GM18505 (cell line): Measurements from ENCODE around the gene SASS6.

Source experiments
- ATAC-seq: cut with Tn5 transposase; IDR thresholded peaks from one replicate; pipeline ENCODE4 v1.9.1; 2021; ENCODE audit not compliant: unreplicated experiment
- POLR2A ChIP-seq: IDR thresholded peaks from 4 replicates; pipeline ENCODE4 v1.6.1; 2011; ENCODE audit warnings: borderline replicate concordance; ENCODE audit not compliant: insufficient read depth, insufficient read length; ENCODE audit errors: extremely low read depth

The SASS6 gene

GRCh38 chr1:100087396-100087795, 45.3 kb downstream of the SASS6 start:
- no peak for TF ChIP-seq POLR2A
- no peak for ATAC-seq

DNA sequence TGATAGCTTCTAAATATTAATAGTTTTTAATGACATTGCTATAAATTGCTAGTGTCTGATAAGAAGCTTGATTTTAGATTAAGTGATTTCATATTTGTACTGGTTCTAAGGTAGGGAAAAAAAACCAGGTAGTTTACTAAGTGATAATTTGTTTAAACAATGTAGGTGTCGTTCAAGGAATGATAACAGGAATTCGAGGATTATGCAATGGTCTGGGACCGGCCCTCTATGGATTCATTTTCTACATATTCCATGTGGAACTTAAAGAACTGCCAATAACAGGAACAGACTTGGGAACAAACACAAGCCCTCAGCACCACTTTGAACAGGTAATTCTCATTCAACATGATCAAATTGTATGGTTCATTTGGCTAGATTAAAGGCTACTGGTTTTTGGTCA, 52.4 kb downstream of the SASS6 start:
- no peak for TF ChIP-seq POLR2A
- ATAC-seq, result no peak

DNA sequence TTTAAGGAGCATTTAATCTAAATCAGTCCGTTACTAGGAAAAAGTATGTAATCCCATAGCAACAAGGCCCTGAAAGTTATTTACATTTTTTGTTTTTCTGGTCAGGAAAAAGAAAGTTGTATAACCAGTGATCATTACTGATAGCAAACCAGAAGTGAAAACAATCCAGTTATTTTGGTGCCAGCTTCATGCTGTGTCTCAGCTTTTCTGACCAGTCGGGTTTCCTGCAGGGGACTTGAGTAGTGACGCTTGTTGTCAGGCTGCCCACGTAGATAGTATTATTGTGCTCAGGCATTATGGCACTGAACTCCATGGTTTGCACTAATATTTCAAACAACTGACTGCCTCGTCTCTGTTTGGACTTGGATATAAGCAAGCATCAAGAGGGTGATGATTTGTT, 55.2 kb downstream of the SASS6 start:
- ATAC-seq, result peak; percentile 38

GRCh38 chr1:100076744-100077143, 56.0 kb downstream of the SASS6 start:
- peak; percentile 62 for ATAC-seq
- TF ChIP-seq POLR2A, result peak; percentile 12

More for the DNA sequence above, 55.2 kb downstream of the SASS6 start:
- TF ChIP-seq POLR2A, result peak; percentile 23

DNA sequence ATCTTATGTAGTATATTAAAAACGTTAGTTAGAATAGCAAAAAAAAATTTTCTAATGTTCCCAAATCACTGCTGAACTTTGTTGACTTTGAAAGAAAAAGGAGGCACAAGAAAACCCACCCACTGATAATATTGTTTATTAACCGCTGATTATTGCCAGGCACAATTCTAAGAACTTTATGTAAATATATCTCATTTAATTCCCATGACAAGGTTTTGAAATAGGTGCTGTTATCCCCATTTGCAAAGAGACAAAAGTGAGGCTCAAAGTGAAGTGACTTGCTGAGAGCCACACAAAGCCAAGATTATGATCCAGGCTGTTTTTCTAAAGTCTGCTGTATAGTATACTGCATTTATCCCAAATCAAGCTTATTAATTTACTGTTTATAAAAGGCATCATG, 56.4 kb downstream of the SASS6 start:
- ATAC-seq, result no peak
- no peak for TF ChIP-seq POLR2A

GRCh38 chr1:100075773-100076172, 57.0 kb downstream of the SASS6 start:
- peak; percentile 47 for ATAC-seq
- TF ChIP-seq POLR2A, result peak; percentile 18

DNA sequence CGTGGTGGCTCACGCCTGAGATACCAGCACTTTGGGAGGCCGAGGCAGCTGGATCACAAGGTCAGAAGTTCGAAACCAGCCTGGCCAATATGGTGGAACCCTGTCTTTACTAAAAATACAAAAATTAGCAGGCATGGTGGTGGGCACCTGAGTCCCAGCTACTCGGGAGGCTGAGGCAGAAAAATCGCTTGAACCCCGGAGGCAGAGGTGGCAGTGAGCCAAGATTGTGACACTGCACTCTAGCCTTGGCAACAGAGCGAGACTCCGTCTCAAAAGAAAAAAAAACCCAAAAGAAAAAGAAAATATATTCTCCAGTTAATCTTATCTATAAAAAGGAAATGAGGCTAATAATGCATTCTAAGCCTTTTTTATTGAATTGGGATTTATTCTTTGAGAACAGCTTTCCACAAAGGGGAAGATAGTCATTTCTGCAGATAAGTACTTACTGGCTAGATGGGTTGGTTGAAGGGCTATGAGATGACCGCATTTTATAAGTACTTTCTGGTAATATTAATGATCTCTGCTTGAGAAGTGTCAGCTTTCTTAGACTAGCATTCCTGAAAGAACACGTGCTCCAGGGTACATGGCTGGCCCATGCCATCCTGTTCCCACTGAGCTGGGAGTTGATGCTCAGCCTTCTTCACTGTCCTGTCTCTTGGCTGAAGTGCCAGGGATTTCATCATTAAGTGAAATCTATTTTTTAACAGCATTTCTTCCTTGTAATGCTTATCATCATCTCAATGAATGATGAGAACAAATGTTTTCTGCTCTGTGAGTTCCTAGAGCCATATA, 57.9 kb downstream of the SASS6 start:
- no peak for ATAC-seq
- TF ChIP-seq POLR2A, result no peak

GRCh38 chr1:100073531-100073930, 59.2 kb downstream of the SASS6 start:
- no peak for TF ChIP-seq POLR2A
- no peak for ATAC-seq

GRCh38 chr1:100070201-100070939, 62.4 kb downstream of the SASS6 start:
- no peak for ATAC-seq
- TF ChIP-seq POLR2A, result no peak

GRCh38 chr1:100065969-100066227, 66.8 kb downstream of the SASS6 start:
- ATAC-seq, result no peak

GRCh38 chr1:100065183-100065968, 67.4 kb downstream of the SASS6 start:
- ATAC-seq, result no peak
- no peak for TF ChIP-seq POLR2A

More at GRCh38 chr1:100065969-100066227, 66.8 kb downstream of the SASS6 start:
- no peak for TF ChIP-seq POLR2A

GRCh38 chr1:100061681-100062080, 71.0 kb downstream of the SASS6 start:
- TF ChIP-seq POLR2A, result no peak

GRCh38 chr1:100053727-100054126, 79.0 kb downstream of the SASS6 start:
- ATAC-seq, result no peak
- TF ChIP-seq POLR2A, result no peak

More at GRCh38 chr1:100061681-100062080, 71.0 kb downstream of the SASS6 start:
- no peak for ATAC-seq
